ENCODE data around the gene KMT2D.

The KMT2D gene

GRCh38 chr12:49052451-49053208 is 8.0 kb downstream of the KMT2D start:
- no peak for DNase-seq (ENCODE audit: insufficient read length, low spot score)
- FAIRE-seq: no peak

- no peak for DNase-seq (ENCODE audit: insufficient read length, low spot score)
- FAIRE-seq: no peak
Observed at GRCh38 chr12:49051777-49052438, 8.7 kb downstream of the KMT2D start.

- FAIRE-seq (no peak), DNase-seq (ENCODE audit: insufficient read length, low spot score) (no peak)
Observed at GRCh38 chr12:49051373-49051764, 9.2 kb downstream of the KMT2D start.

GRCh38 chr12:49050507-49051372 is 9.9 kb downstream of the KMT2D start:
- DNase-seq (ENCODE audit: insufficient read length, low spot score): no peak
- FAIRE-seq: no peak

- FAIRE-seq (peak; percentile 93), DNase-seq (ENCODE audit: insufficient read length, low spot score) (peak; percentile 82)
Observed at GRCh38 chr12:49049566-49050224, 10.9 kb downstream of the KMT2D start.

GRCh38 chr12:49048953-49049352 is 11.6 kb downstream of the KMT2D start:
- DNase-seq (ENCODE audit: insufficient read length, low spot score) (no peak), FAIRE-seq (no peak)

GRCh38 chr12:49046129-49046895 is 14.3 kb downstream of the KMT2D start:
- FAIRE-seq (no peak), DNase-seq (ENCODE audit: insufficient read length, low spot score) (no peak)

- no peak for DNase-seq (ENCODE audit: insufficient read length, low spot score)
- FAIRE-seq: no peak
Observed at GRCh38 chr12:49044660-49045059, 15.9 kb downstream of the KMT2D start.

GRCh38 chr12:49043856-49044258 is 16.7 kb downstream of the KMT2D start:
- DNase-seq (ENCODE audit: insufficient read length, low spot score) (no peak), FAIRE-seq (no peak)

GRCh38 chr12:49043241-49043640 is 17.4 kb downstream of the KMT2D start:
- no peak for FAIRE-seq
- no peak for DNase-seq (ENCODE audit: insufficient read length, low spot score)

- DNase-seq (ENCODE audit: insufficient read length, low spot score): no peak
- no peak for FAIRE-seq
Observed at GRCh38 chr12:49041881-49042484, 18.6 kb downstream of the KMT2D start.

GRCh38 chr12:49041036-49041880 is 19.3 kb downstream of the KMT2D start:
- DNase-seq (ENCODE audit: insufficient read length, low spot score) (no peak), FAIRE-seq (no peak)

GRCh38 chr12:49040364-49040855 is 20.2 kb downstream of the KMT2D start:
- DNase-seq (ENCODE audit: insufficient read length, low spot score) (no peak), FAIRE-seq (no peak)

- DNase-seq (ENCODE audit: insufficient read length, low spot score) (no peak), FAIRE-seq (no peak)
Observed at GRCh38 chr12:49039421-49040363, 20.9 kb downstream of the KMT2D start.

GRCh38 chr12:49038291-49038955 is 22.2 kb downstream of the KMT2D start:
- DNase-seq (ENCODE audit: insufficient read length, low spot score): no peak
- no peak for FAIRE-seq

- DNase-seq (ENCODE audit: insufficient read length, low spot score): no peak
- FAIRE-seq: no peak
Observed at GRCh38 chr12:49037947-49038237, 22.7 kb downstream of the KMT2D start.

All from HTR-8/SVneo (cell line).